Loucy (cell line): Measurements from ENCODE around the gene GTF3C4.

ENCODE experiments used
- EZH2phosphoT487 ChIP-seq: fragments of 200-600 bp; IDR thresholded peaks from 2 replicates; pipeline ENCODE4 v1.6.1; 2018; ENCODE audit warnings: antibody characterized with exemption, mild to moderate bottlenecking, moderate library complexity, borderline replicate concordance
- TF ChIP-seq, protein P1 (sequence below): fragments of 200-600 bp; sonication (generic); conservative IDR thresholded peaks from 2 replicates; pipeline ENCODE4 v1.5.1; 2014; ENCODE audit warnings: mild to moderate bottlenecking, antibody characterized with exemption, low read length

DNA sequence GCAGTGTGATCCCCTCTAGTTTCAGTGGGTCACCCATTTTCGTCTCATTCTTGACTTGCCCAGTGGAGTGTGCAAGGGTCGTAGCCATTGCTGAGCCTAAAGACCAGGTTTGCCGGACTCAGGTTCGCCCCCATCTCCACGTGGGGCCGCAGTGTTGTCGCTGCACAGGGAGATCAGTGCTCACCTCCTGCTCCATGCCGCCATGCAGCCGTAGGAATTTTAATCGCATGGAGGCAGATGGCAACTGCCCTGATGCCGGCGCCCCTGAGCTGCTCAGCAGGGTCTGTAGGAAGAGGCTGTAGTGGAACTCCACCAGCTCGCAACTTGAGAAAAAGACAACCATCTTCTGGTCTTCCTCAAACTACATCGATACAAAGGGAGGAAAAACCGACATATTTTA is 24.6 kb upstream of the GTF3C4 start:
- TF ChIP-seq, protein P1, sequence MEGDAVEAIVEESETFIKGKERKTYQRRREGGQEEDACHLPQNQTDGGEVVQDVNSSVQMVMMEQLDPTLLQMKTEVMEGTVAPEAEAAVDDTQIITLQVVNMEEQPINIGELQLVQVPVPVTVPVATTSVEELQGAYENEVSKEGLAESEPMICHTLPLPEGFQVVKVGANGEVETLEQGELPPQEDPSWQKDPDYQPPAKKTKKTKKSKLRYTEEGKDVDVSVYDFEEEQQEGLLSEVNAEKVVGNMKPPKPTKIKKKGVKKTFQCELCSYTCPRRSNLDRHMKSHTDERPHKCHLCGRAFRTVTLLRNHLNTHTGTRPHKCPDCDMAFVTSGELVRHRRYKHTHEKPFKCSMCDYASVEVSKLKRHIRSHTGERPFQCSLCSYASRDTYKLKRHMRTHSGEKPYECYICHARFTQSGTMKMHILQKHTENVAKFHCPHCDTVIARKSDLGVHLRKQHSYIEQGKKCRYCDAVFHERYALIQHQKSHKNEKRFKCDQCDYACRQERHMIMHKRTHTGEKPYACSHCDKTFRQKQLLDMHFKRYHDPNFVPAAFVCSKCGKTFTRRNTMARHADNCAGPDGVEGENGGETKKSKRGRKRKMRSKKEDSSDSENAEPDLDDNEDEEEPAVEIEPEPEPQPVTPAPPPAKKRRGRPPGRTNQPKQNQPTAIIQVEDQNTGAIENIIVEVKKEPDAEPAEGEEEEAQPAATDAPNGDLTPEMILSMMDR = no peak
- TF ChIP-seq EZH2phosphoT487 = no peak
